ENCODE data around the gene HIP1R.

DNA sequence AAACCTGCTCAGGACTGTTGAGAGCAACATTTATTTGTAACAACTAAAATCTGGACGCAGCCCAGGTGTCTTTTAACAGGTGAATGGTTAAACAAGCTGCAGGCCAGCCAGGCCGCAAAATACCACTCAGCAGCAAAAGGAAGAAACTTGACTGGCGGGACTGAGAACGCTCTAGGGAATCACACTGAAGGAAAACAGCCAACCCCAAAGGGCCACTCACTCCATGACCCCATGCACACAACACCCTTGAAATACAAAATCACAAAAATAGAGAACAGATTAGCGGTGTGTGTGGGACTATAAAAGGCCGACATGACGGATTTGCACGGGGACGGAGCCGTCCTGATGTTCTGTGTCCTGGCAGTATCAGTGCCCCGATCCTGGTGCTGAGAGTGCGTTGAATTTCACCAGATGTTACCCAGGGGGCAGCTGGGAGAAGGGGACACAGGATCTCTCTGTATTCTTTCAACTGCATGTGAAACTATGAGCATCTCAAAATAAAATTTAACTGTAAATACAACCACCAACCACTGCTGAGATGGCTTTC, 37.6 kb downstream of the HIP1R start:
- TF ChIP-seq, protein P1, sequence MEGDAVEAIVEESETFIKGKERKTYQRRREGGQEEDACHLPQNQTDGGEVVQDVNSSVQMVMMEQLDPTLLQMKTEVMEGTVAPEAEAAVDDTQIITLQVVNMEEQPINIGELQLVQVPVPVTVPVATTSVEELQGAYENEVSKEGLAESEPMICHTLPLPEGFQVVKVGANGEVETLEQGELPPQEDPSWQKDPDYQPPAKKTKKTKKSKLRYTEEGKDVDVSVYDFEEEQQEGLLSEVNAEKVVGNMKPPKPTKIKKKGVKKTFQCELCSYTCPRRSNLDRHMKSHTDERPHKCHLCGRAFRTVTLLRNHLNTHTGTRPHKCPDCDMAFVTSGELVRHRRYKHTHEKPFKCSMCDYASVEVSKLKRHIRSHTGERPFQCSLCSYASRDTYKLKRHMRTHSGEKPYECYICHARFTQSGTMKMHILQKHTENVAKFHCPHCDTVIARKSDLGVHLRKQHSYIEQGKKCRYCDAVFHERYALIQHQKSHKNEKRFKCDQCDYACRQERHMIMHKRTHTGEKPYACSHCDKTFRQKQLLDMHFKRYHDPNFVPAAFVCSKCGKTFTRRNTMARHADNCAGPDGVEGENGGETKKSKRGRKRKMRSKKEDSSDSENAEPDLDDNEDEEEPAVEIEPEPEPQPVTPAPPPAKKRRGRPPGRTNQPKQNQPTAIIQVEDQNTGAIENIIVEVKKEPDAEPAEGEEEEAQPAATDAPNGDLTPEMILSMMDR (conservative IDR thresholded peaks at IDR 0.05; ENCODE audit: low read depth, low read length) = no peak
- TF ChIP-seq MXI1 (IDR thresholded peaks at IDR 0.05; ENCODE audit: borderline replicate concordance, low read depth, low read length) (no peak), RFX5 (IDR thresholded peaks at IDR 0.05; ENCODE audit: low read depth, low read length) (no peak), POLR2A (IDR thresholded peaks at IDR 0.05; ENCODE audit: low read depth, low read length) (no peak), RAD21 (IDR thresholded peaks at IDR 0.05; ENCODE audit: low read length) (no peak), RCOR1 (IDR thresholded peaks at IDR 0.05; ENCODE audit: insufficient replicate concordance, low read length) (no peak)
- TF ChIP-seq, protein P2, sequence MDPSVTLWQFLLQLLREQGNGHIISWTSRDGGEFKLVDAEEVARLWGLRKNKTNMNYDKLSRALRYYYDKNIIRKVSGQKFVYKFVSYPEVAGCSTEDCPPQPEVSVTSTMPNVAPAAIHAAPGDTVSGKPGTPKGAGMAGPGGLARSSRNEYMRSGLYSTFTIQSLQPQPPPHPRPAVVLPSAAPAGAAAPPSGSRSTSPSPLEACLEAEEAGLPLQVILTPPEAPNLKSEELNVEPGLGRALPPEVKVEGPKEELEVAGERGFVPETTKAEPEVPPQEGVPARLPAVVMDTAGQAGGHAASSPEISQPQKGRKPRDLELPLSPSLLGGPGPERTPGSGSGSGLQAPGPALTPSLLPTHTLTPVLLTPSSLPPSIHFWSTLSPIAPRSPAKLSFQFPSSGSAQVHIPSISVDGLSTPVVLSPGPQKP (IDR thresholded peaks at IDR 0.05; ENCODE audit: borderline replicate concordance, low read depth, low read length) = no peak

All from IMR-90 (cell line).